Glutamatergic neuron (in vitro differentiated cells): ENCODE results near the gene CNIH3. TPM values are rescaled to one million over a fixed set of nuclear protein-coding genes. Genes with fewer than 3 reads are reported as not detected.
A peak's percentile ranks its signal among the peaks of the same experiment; 100 is the strongest.

Experiments
- DNase-seq: peaks from one replicate; pipeline ENCODE4 v3.0.0; 2022
- H3K27ac Mint-ChIP-seq: one replicate; pipeline ENCODE4 v1.8.0; 2020; ENCODE audit warnings: mild to moderate bottlenecking, mixed read lengths, inconsistent platforms; ENCODE audit not compliant: unreplicated experiment
- H3K27me3 Mint-ChIP-seq: one replicate; pipeline ENCODE4 v1.8.0; 2020; ENCODE audit warnings: mild to moderate bottlenecking, moderate library complexity, mixed read lengths, inconsistent platforms; ENCODE audit not compliant: unreplicated experiment
- H3K36me3 Mint-ChIP-seq: one replicate; pipeline ENCODE4 v1.8.0; 2020; ENCODE audit warnings: mild to moderate bottlenecking, mixed read lengths, inconsistent platforms; ENCODE audit not compliant: unreplicated experiment
- H3K4me1 Mint-ChIP-seq: one replicate; pipeline ENCODE4 v1.8.0; 2020; ENCODE audit warnings: mild to moderate bottlenecking, low read depth, mixed read lengths, inconsistent platforms; ENCODE audit not compliant: unreplicated experiment
- H3K4me3 Mint-ChIP-seq: one replicate; pipeline ENCODE4 v1.8.0; 2020; ENCODE audit warnings: mild to moderate bottlenecking, mixed read lengths, inconsistent platforms; ENCODE audit not compliant: unreplicated experiment
- H3K9me3 Mint-ChIP-seq: one replicate; pipeline ENCODE4 v1.8.0; 2020; ENCODE audit warnings: mild to moderate bottlenecking, moderate library complexity, mixed read lengths, inconsistent platforms; ENCODE audit not compliant: unreplicated experiment
- total RNA-seq: library from RNA; stranded (reverse); fragmentation: NEBNext Ultra II Directional; extraction: Animal tissue kit (Norgen Biotek cat#: 25700); gene quantifications from one replicate; pipeline ENCODE4 v1.2.1, GENCODE V29; 2021; ENCODE audit not compliant: unreplicated experiment
- TF ChIP-seq, protein P1 (sequence below): fragments of 200-600 bp; sonication (generic); IDR thresholded peaks from one replicate; pipeline ENCODE4 v1.5.0; 2021; ENCODE audit not compliant: partially characterized antibody, unreplicated experiment

CNIH3 gene
- total RNA-seq, 1 donor from 2014 or later: 4.4 TPM

DNA sequence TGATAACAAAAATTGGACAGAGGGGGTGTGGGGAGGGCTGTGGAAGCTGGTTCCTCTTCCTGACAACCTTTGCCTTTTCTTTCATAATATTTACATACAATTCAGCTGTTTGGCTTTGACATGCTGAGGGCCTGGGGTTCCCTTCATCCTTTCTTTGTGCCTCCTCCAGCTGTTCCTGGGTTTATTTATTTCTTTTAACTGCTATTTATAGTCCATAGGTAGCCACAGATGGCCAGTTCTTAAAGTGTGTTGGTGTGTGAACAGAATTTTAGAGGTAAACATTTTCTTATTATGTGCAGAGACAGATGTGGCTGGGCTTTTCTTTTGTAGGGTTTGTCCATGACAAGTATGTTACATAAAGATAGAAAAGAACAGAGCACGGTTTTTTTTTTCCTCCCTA is 34.1 kb upstream of the CNIH3 start:
- Mint-ChIP-seq H3K36me3 (peaks cover 11% of the 10 kb centered on the region), H3K4me3 (no peak overlapping the region), H3K27ac (peak overlapping the region; percentile 9), H3K27me3 (no peaks in the 10 kb centered on the region), H3K4me1 (peaks cover 11% of the 10 kb centered on the region), H3K9me3 (no peaks in the 10 kb centered on the region)
- no peak for DNase-seq
- TF ChIP-seq, protein P1, sequence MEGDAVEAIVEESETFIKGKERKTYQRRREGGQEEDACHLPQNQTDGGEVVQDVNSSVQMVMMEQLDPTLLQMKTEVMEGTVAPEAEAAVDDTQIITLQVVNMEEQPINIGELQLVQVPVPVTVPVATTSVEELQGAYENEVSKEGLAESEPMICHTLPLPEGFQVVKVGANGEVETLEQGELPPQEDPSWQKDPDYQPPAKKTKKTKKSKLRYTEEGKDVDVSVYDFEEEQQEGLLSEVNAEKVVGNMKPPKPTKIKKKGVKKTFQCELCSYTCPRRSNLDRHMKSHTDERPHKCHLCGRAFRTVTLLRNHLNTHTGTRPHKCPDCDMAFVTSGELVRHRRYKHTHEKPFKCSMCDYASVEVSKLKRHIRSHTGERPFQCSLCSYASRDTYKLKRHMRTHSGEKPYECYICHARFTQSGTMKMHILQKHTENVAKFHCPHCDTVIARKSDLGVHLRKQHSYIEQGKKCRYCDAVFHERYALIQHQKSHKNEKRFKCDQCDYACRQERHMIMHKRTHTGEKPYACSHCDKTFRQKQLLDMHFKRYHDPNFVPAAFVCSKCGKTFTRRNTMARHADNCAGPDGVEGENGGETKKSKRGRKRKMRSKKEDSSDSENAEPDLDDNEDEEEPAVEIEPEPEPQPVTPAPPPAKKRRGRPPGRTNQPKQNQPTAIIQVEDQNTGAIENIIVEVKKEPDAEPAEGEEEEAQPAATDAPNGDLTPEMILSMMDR: no peak

DNA sequence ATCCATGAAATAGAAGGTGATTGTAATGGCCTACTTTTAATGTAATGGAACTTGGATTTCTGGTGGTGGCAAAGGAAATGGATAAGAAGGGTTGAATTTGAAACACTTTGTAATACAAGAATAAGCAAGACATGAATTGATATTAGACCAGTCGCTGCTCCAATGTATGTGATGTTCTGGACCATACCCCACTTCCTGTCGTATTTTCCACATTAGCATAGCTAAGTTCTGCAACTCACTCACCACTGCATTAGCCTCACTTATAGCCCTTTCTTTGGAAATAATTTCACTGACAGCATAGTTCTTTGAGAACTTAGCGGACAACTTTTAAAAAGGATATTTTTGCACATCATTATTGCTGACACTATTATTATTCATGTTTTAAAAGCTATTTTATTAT is 32.3 kb upstream of the CNIH3 start:
- no peak for DNase-seq
- H3K4me1 Mint-ChIP-seq: peaks cover 11% of the 10 kb centered on the region
- H3K36me3 Mint-ChIP-seq: peaks cover 8% of the 10 kb centered on the region
- TF ChIP-seq, protein P1: no peak
- H3K27ac Mint-ChIP-seq: no peak overlapping the region
- no peak overlapping the region for H3K4me3 Mint-ChIP-seq
- H3K9me3 Mint-ChIP-seq: no peaks in the 10 kb centered on the region
- no peaks in the 10 kb centered on the region for H3K27me3 Mint-ChIP-seq

DNA sequence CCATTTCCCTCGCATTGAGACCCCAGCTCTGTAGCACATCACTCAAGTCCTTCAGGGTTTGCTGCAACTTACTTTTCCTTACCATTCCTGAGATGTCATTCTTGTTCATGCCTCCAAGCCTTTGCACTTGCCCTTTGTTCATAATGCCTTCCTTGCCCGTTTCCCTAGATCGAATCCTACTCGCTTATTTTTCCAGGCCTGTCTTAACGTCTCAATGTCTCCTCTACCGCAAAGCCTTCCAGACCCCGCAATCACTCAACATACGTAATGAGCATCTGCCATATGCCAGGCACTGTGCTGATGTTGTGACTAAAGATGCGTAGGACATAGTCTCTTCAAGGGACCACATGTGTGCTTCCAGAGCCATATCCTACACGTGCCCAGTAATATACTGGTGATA is 31.1 kb upstream of the CNIH3 start:
- TF ChIP-seq, protein P1: no peak
- H3K4me1 Mint-ChIP-seq: peaks cover 11% of the 10 kb centered on the region
- no peak overlapping the region for H3K4me3 Mint-ChIP-seq
- no peak for DNase-seq
- H3K27ac Mint-ChIP-seq: no peak overlapping the region
- peaks cover 4% of the 10 kb centered on the region for H3K36me3 Mint-ChIP-seq
- H3K27me3 Mint-ChIP-seq: no peaks in the 10 kb centered on the region
- no peaks in the 10 kb centered on the region for H3K9me3 Mint-ChIP-seq

DNA sequence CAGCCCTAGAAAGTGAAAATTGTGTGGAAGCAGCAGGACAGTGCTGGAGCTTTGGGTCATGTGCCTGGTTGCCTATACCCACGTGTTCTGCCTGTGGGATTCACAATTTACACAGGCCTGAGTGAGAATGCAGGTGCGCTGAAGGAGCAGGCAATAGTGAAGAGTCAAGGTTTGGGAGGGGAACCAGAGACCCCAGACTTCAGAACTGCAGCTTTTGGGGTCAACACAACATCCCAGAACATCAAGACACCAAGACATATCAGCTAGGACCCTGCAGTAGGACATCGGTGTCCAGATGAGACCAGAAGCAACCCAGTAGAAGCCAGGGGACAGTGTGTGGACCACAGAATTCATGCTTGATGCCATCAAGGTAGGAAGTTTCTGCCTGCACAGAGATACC is 29.1 kb upstream of the CNIH3 start:
- Mint-ChIP-seq H3K36me3 (peaks cover 4% of the 10 kb centered on the region), H3K27ac (no peak overlapping the region), H3K9me3 (peaks cover 2% of the 10 kb centered on the region), H3K27me3 (no peaks in the 10 kb centered on the region), H3K4me3 (no peak overlapping the region), H3K4me1 (no peaks in the 10 kb centered on the region)
- DNase-seq: no peak
- TF ChIP-seq, protein P1: no peak

DNA sequence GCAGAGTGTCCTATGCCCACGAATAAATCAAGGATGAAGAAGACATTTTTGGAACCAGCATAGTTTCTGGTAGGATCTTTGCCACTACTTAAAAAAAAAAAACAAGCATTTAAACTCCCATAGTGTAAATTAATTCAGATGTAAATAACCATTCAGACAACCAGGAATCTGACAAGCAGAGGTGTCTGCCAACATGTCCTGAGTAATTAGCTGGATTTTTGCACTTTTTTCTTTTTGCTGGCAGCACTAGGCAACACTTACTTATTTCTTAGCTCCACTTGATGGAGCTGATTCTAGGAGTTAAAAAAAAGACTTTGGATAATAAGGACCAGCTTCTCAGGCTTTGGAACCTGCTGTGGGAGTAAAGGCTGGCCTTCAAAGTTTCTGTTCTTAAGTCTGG is 27.6 kb upstream of the CNIH3 start:
- TF ChIP-seq, protein P1: no peak
- Mint-ChIP-seq H3K27ac (no peak overlapping the region), H3K9me3 (peaks cover 2% of the 10 kb centered on the region), H3K4me1 (no peaks in the 10 kb centered on the region), H3K27me3 (no peaks in the 10 kb centered on the region), H3K36me3 (peaks cover 4% of the 10 kb centered on the region), H3K4me3 (no peak overlapping the region)
- DNase-seq: no peak
